ENCODE data around the gene MIOX.

DNA sequence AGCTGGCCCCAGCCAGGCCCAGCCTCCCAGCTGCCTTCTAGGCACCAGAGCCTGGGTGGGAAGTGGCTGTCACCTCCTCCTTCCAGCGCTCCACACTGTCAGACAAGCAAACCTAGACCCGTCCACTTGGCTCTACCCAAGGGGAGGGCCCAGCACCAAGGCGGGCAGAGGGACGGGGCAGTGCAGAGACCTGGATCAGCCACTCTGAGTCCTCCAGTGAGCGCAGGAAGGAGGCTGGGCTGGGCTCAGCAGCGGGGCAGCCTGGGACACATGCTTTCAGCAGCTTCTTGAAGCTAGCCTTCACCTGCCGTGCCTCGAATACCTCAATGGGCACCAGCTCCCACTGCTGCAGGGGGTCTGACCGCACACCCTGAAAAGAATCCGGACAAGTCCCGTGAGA lies 30.6 kb upstream of the MIOX start:
- TF ChIP-seq, protein P1, sequence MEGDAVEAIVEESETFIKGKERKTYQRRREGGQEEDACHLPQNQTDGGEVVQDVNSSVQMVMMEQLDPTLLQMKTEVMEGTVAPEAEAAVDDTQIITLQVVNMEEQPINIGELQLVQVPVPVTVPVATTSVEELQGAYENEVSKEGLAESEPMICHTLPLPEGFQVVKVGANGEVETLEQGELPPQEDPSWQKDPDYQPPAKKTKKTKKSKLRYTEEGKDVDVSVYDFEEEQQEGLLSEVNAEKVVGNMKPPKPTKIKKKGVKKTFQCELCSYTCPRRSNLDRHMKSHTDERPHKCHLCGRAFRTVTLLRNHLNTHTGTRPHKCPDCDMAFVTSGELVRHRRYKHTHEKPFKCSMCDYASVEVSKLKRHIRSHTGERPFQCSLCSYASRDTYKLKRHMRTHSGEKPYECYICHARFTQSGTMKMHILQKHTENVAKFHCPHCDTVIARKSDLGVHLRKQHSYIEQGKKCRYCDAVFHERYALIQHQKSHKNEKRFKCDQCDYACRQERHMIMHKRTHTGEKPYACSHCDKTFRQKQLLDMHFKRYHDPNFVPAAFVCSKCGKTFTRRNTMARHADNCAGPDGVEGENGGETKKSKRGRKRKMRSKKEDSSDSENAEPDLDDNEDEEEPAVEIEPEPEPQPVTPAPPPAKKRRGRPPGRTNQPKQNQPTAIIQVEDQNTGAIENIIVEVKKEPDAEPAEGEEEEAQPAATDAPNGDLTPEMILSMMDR (IDR thresholded peaks at IDR 0.05; ENCODE audit: low read depth, low read length, poor library complexity, severe bottlenecking): no peak
- no peak for TF ChIP-seq EZH2phosphoT487 (IDR thresholded peaks at IDR 0.05; ENCODE audit: borderline replicate concordance, low read length)
